ENCODE results near the gene ANGPT4. TPM values are rescaled to one million over a fixed set of nuclear protein-coding genes. Genes with fewer than 3 reads are reported as not detected.

ANGPT4 gene
- total RNA-seq, 1 experiment from 2014 or later: not detected

- no peaks in the 10 kb centered on the region for H4K20me1 ChIP-seq (ENCODE audit: insufficient read depth)
- DNase-seq: no peak
- intact Hi-C loops (cut with micrococcal nuclease; ENCODE audit: unreplicated experiment): no loop called here
- H3K27ac ChIP-seq: no peak overlapping the region
- H3F3A ChIP-seq (ENCODE audit: insufficient read depth, low read depth): no peaks in the 10 kb centered on the region
- POLR2A ChIA-PET (ENCODE audit: unreplicated experiment): no interaction called here
- no peak overlapping the region for H3K4me3 ChIP-seq
- no peak overlapping the region for H3K4me2 ChIP-seq
- no peaks in the 10 kb centered on the region for H3K79me2 ChIP-seq (ENCODE audit: low read depth)
- no peaks in the 10 kb centered on the region for H3K4me1 ChIP-seq (replicated peaks; ENCODE audit: insufficient read depth)
- H3K36me3 ChIP-seq (ENCODE audit: low read depth): no peaks in the 10 kb centered on the region
- no peak for TF ChIP-seq EZH2 (IDR thresholded peaks at IDR 0.05; ENCODE audit: low read depth)
- TF ChIP-seq, protein P1, sequence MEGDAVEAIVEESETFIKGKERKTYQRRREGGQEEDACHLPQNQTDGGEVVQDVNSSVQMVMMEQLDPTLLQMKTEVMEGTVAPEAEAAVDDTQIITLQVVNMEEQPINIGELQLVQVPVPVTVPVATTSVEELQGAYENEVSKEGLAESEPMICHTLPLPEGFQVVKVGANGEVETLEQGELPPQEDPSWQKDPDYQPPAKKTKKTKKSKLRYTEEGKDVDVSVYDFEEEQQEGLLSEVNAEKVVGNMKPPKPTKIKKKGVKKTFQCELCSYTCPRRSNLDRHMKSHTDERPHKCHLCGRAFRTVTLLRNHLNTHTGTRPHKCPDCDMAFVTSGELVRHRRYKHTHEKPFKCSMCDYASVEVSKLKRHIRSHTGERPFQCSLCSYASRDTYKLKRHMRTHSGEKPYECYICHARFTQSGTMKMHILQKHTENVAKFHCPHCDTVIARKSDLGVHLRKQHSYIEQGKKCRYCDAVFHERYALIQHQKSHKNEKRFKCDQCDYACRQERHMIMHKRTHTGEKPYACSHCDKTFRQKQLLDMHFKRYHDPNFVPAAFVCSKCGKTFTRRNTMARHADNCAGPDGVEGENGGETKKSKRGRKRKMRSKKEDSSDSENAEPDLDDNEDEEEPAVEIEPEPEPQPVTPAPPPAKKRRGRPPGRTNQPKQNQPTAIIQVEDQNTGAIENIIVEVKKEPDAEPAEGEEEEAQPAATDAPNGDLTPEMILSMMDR (conservative IDR thresholded peaks at IDR 0.05): no peak
- H3K27me3 ChIP-seq (ENCODE audit: insufficient read depth, low read depth): peaks cover 50% of the 10 kb centered on the region
- CTCF ChIA-PET: no interaction called here
- no peaks in the 10 kb centered on the region for H3K9me3 ChIP-seq (ENCODE audit: insufficient read depth, low read depth)
- no peaks in the 10 kb centered on the region for H3K9me2 ChIP-seq (ENCODE audit: insufficient read depth)
- BruUV-seq (replicated peaks): no TSS peak
- H2AFZ ChIP-seq: no peak overlapping the region
Measured at GRCh38 chr20:946826-947225, 30.7 kb upstream of the ANGPT4 start.

GRCh38 chr20:945841-946240, 29.7 kb upstream of the ANGPT4 start:
- intact Hi-C loops (cut with micrococcal nuclease; ENCODE audit: unreplicated experiment): no loop called here
- H3K4me1 ChIP-seq (replicated peaks; ENCODE audit: insufficient read depth): no peaks in the 10 kb centered on the region
- no peaks in the 10 kb centered on the region for H3K9me3 ChIP-seq (ENCODE audit: insufficient read depth, low read depth)
- no peaks in the 10 kb centered on the region for H3K79me2 ChIP-seq (ENCODE audit: low read depth)
- H2AFZ ChIP-seq: no peak overlapping the region
- no peaks in the 10 kb centered on the region for H3K9me2 ChIP-seq (ENCODE audit: insufficient read depth)
- no peaks in the 10 kb centered on the region for H4K20me1 ChIP-seq (ENCODE audit: insufficient read depth)
- POLR2A ChIA-PET (ENCODE audit: unreplicated experiment): no interaction called here
- CTCF ChIA-PET: no interaction called here
- H3K36me3 ChIP-seq (ENCODE audit: low read depth): no peaks in the 10 kb centered on the region
- no peaks in the 10 kb centered on the region for H3F3A ChIP-seq (ENCODE audit: insufficient read depth, low read depth)
- peaks cover 60% of the 10 kb centered on the region for H3K27me3 ChIP-seq (ENCODE audit: insufficient read depth, low read depth)
- no peak overlapping the region for H3K4me3 ChIP-seq
- no peak overlapping the region for H3K27ac ChIP-seq
- H3K4me2 ChIP-seq: no peak overlapping the region
- TF ChIP-seq, protein P1 (conservative IDR thresholded peaks at IDR 0.05): no peak
- TF ChIP-seq EZH2 (IDR thresholded peaks at IDR 0.05; ENCODE audit: low read depth): no peak
- DNase-seq: no peak
- BruUV-seq (replicated peaks): no TSS peak

DNA sequence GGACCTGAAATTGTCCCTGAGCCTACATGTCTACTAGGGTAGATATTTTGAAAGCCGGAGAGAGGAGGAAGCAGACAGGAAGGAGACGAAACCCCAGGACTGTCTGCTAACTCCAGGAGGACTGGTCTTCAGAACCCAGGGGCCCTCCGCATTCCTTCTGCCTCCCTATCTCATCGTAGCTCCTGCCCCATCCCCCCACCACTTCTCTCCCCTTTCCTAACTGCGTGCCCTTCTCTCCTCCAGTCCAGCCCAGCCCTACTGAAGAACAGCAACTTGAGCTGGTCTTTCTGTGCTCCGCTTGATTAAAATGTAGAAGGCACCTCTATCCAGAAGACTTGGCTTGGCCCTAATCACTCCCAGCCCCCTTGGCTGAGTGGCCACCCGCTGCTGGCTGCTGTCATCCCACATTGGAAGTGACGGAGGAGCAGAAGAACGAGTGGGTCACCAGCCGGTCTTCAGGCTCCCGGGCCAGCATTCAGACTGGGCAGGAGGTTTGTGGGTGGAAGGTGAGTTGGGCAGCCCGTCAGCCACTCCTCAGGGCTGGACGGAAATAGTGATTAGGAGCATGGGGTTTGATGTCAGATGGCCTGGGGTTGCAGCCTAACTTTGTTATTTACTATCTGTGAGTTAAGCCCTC, 28.8 kb upstream of the ANGPT4 start:
- Histone ChIP-seq H3K4me1 (replicated peaks; ENCODE audit: insufficient read depth) (no peaks in the 10 kb centered on the region), H3K4me2 (no peak overlapping the region), H3K27ac (no peak overlapping the region), H3K27me3 (ENCODE audit: insufficient read depth, low read depth) (peaks cover 70% of the 10 kb centered on the region), H2AFZ (no peak overlapping the region), H3K9me2 (ENCODE audit: insufficient read depth) (no peaks in the 10 kb centered on the region), H4K20me1 (ENCODE audit: insufficient read depth) (no peaks in the 10 kb centered on the region), H3K4me3 (no peak overlapping the region), H3K9me3 (ENCODE audit: insufficient read depth, low read depth) (no peaks in the 10 kb centered on the region; the same call in 1 of the 2 replicates), H3F3A (ENCODE audit: insufficient read depth, low read depth) (no peaks in the 10 kb centered on the region), H3K79me2 (ENCODE audit: low read depth) (no peaks in the 10 kb centered on the region), H3K36me3 (ENCODE audit: low read depth) (no peaks in the 10 kb centered on the region)
- intact Hi-C loops (cut with micrococcal nuclease; ENCODE audit: unreplicated experiment): no loop called here
- BruUV-seq (replicated peaks): no TSS peak
- POLR2A ChIA-PET (ENCODE audit: unreplicated experiment): no interaction called here
- TF ChIP-seq, protein P1 (conservative IDR thresholded peaks at IDR 0.05): no peak
- TF ChIP-seq EZH2 (IDR thresholded peaks at IDR 0.05; ENCODE audit: low read depth): no peak
- no peak for DNase-seq
- CTCF ChIA-PET: no interaction called here
